ENCODE results near the gene ZNF823. TPM values are rescaled to one million over a fixed set of nuclear protein-coding genes. Genes with fewer than 3 reads are reported as not detected.

Gene ZNF823
- polyA plus RNA-seq (2011; rRNA removed) (2.6 and 3.8 TPM in 2 replicates), polyA minus RNA-seq (2011; rRNA and poly(A)+ RNA removed) (5.6 and 6.3 TPM in 2 replicates)

DNA sequence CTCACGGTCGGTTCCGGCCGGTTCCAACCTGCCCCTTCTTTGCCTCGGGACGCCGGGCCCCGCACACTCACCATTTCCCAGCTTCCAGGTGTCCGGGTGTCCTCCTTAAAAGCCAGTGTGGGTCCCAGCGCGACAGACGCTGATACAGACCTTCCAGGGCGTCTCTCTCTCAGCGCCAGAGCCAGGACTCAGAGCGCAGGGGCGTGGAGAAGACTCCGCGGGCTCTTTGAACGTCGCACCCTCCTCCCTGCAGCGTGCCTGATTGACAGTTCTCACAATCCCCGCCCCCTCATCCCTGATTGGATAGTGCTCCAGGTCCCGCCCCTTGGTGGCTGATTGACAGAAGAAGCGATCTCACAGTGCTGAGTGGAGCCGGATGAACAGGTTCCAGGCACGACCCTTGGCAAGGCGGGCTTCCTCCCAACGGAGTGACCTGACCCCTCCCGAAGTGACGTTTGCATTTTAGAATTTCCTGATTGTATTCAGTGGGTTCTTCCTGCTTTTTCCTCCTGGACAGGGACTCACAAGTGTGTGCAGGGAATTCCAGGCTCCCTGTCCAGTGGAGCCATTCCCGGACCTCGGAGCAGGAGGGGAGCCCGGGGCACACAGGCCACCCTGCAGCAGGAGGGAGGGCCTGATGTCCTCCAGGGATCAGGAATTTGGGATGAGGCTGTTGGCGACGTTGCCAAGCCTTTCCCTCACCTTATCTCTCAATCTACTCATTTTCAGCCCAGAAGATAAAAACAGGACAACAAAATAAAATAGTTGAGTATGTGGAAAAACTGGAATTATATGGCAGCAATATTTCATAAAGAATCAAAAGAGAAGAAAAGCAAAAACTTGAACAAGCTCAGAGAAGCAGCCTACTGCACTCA lies at the start of gene ZNF823:
Gene ZNF823, minus strand, starts transcription at position 201 of the 875 bp plus-strand sequence. Its CDS starts 127 bp downstream, at position 74.
- DNase-seq (ENCODE audit: low read depth, low spot score): peak; percentile 93
- ChIA-PET CTCF (interaction anchor here (2.1 to 2.3 kb wide), 2 partner anchors 39 to 58 kb away, joined by 6 to 7 read pairs; partner anchors contain the start of gene ZNF491), POLR2A (no interaction called here)
- Histone ChIP-seq H3K27me3 (ENCODE audit: control insufficient read depth, insufficient read depth, low read length) (no peaks in the 10 kb centered on the region), H3K27ac (ENCODE audit: low read depth, low read length) (peak within 1 kb of the TSS; percentile 59), H3K9me3 (ENCODE audit: control insufficient read depth, insufficient read depth, low read length) (no peaks in the 10 kb centered on the region; the same call in 1 of the 2 replicates), H3K4me3 (ENCODE audit: low read depth, low read length) (peak within 1 kb of the TSS; percentile 90)
- TF ChIP-seq, protein P1, sequence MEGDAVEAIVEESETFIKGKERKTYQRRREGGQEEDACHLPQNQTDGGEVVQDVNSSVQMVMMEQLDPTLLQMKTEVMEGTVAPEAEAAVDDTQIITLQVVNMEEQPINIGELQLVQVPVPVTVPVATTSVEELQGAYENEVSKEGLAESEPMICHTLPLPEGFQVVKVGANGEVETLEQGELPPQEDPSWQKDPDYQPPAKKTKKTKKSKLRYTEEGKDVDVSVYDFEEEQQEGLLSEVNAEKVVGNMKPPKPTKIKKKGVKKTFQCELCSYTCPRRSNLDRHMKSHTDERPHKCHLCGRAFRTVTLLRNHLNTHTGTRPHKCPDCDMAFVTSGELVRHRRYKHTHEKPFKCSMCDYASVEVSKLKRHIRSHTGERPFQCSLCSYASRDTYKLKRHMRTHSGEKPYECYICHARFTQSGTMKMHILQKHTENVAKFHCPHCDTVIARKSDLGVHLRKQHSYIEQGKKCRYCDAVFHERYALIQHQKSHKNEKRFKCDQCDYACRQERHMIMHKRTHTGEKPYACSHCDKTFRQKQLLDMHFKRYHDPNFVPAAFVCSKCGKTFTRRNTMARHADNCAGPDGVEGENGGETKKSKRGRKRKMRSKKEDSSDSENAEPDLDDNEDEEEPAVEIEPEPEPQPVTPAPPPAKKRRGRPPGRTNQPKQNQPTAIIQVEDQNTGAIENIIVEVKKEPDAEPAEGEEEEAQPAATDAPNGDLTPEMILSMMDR (IDR thresholded peaks at IDR 0.05; ENCODE audit: low read depth, low read length): no peak

DNA sequence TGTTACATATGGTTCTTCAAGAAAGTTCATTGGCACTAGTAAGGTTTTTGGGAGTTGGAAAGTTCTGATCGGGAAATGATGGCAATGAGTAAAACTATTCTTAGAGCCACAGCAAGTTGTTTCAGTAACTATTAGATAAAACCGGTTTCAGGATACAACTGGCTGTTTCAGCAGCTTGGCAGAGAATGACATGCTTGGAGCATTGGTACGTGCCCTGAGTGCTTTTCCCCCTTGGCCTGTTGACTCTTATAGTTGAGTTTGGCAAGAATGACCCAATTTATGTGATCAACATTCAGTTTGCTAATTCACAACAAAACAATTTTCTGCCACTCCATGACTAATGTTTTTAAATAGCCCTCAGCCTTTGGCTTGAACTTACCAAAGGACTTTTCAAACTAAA lies 48.8 kb upstream of the ZNF823 start:
- Histone ChIP-seq H3K27ac (ENCODE audit: low read depth, low read length) (no peak overlapping the region), H3K4me3 (ENCODE audit: low read depth, low read length) (no peak overlapping the region), H3K9me3 (ENCODE audit: control insufficient read depth, insufficient read depth, low read length) (peaks cover 42% of the 10 kb centered on the region), H3K27me3 (ENCODE audit: control insufficient read depth, insufficient read depth, low read length) (no peaks in the 10 kb centered on the region)
- ChIA-PET CTCF (interaction anchor here (0.8 to 1.2 kb wide), 2 partner anchors 10 to 93 kb away, joined by 3 to 4 read pairs; no protein-coding TSS in a partner anchor), POLR2A (no interaction called here)
- TF ChIP-seq, protein P1 (IDR thresholded peaks at IDR 0.05; ENCODE audit: low read depth, low read length): no peak
- DNase-seq (ENCODE audit: low read depth, low spot score): no peak

GRCh38 chr19:11784356-11784755 lies 45.6 kb upstream of the ZNF823 start:
- peaks cover 44% of the 10 kb centered on the region for H3K9me3 ChIP-seq (ENCODE audit: control insufficient read depth, insufficient read depth, low read length)
- no peak overlapping the region for H3K27ac ChIP-seq (ENCODE audit: low read depth, low read length)
- POLR2A ChIA-PET: no interaction called here
- CTCF ChIA-PET: no interaction called here
- no peak for DNase-seq (ENCODE audit: low read depth, low spot score)
- no peaks in the 10 kb centered on the region for H3K27me3 ChIP-seq (ENCODE audit: control insufficient read depth, insufficient read depth, low read length)
- TF ChIP-seq, protein P1 (IDR thresholded peaks at IDR 0.05; ENCODE audit: low read depth, low read length): no peak
- no peak overlapping the region for H3K4me3 ChIP-seq (ENCODE audit: low read depth, low read length)

DNA sequence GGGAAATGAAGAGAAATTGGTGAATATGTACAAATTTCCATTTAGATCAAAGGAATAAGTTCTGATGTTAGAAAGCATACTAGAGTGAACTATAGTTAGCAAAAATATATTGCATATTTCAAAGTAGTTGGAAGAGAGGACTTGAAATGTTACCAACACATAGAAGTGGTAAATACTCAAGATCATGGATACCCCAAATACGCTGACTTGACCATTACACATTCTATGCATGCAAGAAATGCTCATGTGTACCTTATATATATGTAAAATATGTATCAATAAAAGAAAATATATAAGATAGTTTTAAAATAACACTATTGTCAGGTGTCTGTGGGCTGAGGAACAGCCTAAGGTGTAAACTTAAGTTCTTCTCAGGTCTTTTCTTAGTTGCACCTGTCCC lies 45.0 kb upstream of the ZNF823 start:
- TF ChIP-seq, protein P1 (IDR thresholded peaks at IDR 0.05; ENCODE audit: low read depth, low read length): no peak
- no peak for DNase-seq (ENCODE audit: low read depth, low spot score)
- H3K9me3 ChIP-seq (ENCODE audit: control insufficient read depth, insufficient read depth, low read length): peaks cover 50% of the 10 kb centered on the region
- CTCF ChIA-PET: no interaction called here
- H3K27ac ChIP-seq (ENCODE audit: low read depth, low read length): no peak overlapping the region
- H3K4me3 ChIP-seq (ENCODE audit: low read depth, low read length): no peak overlapping the region
- POLR2A ChIA-PET: no interaction called here
- H3K27me3 ChIP-seq (ENCODE audit: control insufficient read depth, insufficient read depth, low read length): no peaks in the 10 kb centered on the region
